ENCODE results near the gene STXBP6. TPM values are rescaled to one million over a fixed set of nuclear protein-coding genes. Genes with fewer than 3 reads are reported as not detected.

STXBP6 gene
- total and polyA plus RNA-seq, 2 of the 13 experiments (the other 11 are each of a cell fraction or from before 2014, with no cell fraction given) = 35.3 to 42.8 TPM

DNA sequence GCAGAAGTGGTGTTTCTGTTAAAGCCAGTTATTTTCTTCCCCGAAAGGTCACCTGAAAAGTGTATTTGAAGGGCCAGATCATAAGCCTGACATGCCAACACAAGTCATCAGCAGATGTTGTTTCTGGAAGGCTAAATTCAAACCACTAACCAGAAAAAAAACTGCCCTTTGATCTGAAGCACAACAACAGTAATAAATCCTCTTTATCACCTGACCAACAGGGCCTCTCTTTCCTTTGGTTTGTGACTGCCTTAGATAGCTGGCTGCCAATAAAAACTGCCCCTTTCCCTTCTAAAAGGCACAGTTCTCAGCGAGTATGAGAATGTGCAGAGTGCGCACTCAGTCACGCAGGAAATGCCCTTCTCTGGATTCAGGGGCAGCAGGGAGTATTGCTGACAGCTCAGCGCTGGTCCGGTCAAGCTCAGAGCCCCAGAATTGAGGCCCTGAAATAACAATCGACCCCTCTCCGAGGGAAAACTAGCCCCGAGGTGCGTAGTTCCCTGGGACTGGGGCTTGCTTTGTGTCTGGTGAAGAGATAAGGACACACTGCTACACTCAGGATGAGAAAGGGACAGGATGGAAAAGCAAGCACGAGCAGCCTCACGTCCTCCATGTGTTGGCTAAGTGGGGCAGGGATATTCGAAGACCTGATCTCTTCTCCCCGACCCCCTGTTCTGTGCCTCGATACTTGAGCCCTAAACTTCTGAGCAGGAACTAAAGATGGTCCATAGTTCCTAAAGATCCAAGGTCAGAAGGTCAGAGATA lies 231.7 kb downstream of the STXBP6 start (continued):
- TF ChIP-seq, protein P1, sequence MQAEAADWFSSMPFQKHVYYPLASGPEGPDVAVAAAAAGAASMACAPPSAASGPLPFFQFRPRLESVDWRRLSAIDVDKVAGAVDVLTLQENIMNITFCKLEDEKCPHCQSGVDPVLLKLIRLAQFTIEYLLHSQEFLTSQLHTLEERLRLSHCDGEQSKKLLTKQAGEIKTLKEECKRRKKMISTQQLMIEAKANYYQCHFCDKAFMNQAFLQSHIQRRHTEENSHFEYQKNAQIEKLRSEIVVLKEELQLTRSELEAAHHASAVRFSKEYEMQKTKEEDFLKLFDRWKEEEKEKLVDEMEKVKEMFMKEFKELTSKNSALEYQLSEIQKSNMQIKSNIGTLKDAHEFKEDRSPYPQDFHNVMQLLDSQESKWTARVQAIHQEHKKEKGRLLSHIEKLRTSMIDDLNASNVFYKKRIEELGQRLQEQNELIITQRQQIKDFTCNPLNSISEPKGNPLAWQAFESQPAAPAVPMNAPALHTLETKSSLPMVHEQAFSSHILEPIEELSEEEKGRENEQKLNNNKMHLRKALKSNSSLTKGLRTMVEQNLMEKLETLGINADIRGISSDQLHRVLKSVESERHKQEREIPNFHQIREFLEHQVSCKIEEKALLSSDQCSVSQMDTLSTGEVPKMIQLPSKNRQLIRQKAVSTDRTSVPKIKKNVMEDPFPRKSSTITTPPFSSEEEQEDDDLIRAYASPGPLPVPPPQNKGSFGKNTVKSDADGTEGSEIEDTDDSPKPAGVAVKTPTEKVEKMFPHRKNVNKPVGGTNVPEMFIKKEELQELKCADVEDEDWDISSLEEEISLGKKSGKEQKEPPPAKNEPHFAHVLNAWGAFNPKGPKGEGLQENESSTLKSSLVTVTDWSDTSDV (CRISPR knock-in tag; IDR thresholded peaks at IDR 0.05) = peak; percentile 88; the same call in 1 of the 2 replicates
- TF ChIP-seq ZNF616 (CRISPR knock-in tag; IDR thresholded peaks at IDR 0.05; ENCODE audit: low read depth) (peak; percentile 78; the same call in 1 of the 2 replicates), ZNF530 (CRISPR knock-in tag; IDR thresholded peaks at IDR 0.05; ENCODE audit: low read depth) (peak; percentile 98), TCF12 (IDR thresholded peaks at IDR 0.05) (no peak), TCF12 (CRISPR knock-in tag; IDR thresholded peaks at IDR 0.05) (0 out of 2 replicates have a peak, but pooled peaks have one; percentile 48), HDAC1 (CRISPR knock-in tag; IDR thresholded peaks at IDR 0.05) (peak; percentile 67; the same call in 1 of the 2 replicates), FOXJ3 (CRISPR knock-in tag; IDR thresholded peaks at IDR 0.05; ENCODE audit: borderline replicate concordance) (peak; percentile 96), KAT7 (CRISPR knock-in tag; IDR thresholded peaks at IDR 0.05; ENCODE audit: borderline replicate concordance) (no peak), FOXP1 (IDR thresholded peaks at IDR 0.05) (no peak; the same call in 1 of the 2 replicates), FOXP1 (CRISPR knock-in tag; IDR thresholded peaks at IDR 0.05) (peak; percentile 96), SMC3 (IDR thresholded peaks at IDR 0.05; ENCODE audit: low read length) (no peak), MAFK (conservative IDR thresholded peaks at IDR 0.05 in 1 of 2, IDR thresholded peaks at IDR 0.05 in 1 of 2; ENCODE audit: low read length in 2 of 2) (peak in 1 of 2 experiments; percentile 52; a peak in 1 of 4 replicates), HOXD1 (CRISPR knock-in tag; IDR thresholded peaks at IDR 0.05) (0 out of 2 replicates have a peak, but pooled peaks have one; percentile 63), AHR (CRISPR knock-in tag; IDR thresholded peaks at IDR 0.05) (no peak; the same call in 1 of the 2 replicates), SUZ12 (IDR thresholded peaks at IDR 0.05; ENCODE audit: low read depth, low read length) (no peak), ZFAT (CRISPR knock-in tag; conservative IDR thresholded peaks at IDR 0.05) (no peak), KLF15 (CRISPR knock-in tag; IDR thresholded peaks at IDR 0.05; ENCODE audit: borderline replicate concordance) (peak; percentile 26; the same call in 1 of the 2 replicates), ZNF776 (CRISPR knock-in tag; IDR thresholded peaks at IDR 0.05) (0 out of 2 replicates have a peak, but pooled peaks have one; percentile 54), NKX3-1 (CRISPR knock-in tag; IDR thresholded peaks at IDR 0.05) (no peak; the same call in 1 of the 2 replicates), JUND (CRISPR knock-in tag; IDR thresholded peaks at IDR 0.05) (no peak; the same call in 1 of the 2 replicates)
- TF ChIP-seq, protein P2, sequence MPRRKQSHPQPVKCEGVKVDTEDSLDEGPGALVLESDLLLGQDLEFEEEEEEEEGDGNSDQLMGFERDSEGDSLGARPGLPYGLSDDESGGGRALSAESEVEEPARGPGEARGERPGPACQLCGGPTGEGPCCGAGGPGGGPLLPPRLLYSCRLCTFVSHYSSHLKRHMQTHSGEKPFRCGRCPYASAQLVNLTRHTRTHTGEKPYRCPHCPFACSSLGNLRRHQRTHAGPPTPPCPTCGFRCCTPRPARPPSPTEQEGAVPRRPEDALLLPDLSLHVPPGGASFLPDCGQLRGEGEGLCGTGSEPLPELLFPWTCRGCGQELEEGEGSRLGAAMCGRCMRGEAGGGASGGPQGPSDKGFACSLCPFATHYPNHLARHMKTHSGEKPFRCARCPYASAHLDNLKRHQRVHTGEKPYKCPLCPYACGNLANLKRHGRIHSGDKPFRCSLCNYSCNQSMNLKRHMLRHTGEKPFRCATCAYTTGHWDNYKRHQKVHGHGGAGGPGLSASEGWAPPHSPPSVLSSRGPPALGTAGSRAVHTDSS (CRISPR knock-in tag; conservative IDR thresholded peaks at IDR 0.05) = no peak
- TF ChIP-seq, protein P3, sequence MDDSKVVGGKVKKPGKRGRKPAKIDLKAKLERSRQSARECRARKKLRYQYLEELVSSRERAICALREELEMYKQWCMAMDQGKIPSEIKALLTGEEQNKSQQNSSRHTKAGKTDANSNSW (CRISPR knock-in tag; IDR thresholded peaks at IDR 0.05; ENCODE audit: borderline replicate concordance) = peak; percentile 83; the same call in 1 of the 2 replicates
- TF ChIP-seq, protein P4, sequence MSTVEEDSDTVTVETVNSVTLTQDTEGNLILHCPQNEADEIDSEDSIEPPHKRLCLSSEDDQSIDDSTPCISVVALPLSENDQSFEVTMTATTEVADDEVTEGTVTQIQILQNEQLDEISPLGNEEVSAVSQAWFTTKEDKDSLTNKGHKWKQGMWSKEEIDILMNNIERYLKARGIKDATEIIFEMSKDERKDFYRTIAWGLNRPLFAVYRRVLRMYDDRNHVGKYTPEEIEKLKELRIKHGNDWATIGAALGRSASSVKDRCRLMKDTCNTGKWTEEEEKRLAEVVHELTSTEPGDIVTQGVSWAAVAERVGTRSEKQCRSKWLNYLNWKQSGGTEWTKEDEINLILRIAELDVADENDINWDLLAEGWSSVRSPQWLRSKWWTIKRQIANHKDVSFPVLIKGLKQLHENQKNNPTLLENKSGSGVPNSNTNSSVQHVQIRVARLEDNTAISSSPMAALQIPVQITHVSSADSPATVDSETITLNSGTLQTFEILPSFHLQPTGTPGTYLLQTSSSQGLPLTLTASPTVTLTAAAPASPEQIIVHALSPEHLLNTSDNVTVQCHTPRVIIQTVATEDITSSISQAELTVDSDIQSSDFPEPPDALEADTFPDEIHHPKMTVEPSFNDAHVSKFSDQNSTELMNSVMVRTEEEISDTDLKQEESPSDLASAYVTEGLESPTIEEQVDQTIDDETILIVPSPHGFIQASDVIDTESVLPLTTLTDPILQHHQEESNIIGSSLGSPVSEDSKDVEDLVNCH (CRISPR knock-in tag; IDR thresholded peaks at IDR 0.05) = 0 out of 2 replicates have a peak, but pooled peaks have one; percentile 67

Measured in HepG2 (cell line).